ENCODE results near the gene CORO2B.

Gene CORO2B

GRCh38 chr15:68627476-68627875, 48.7 kb downstream of the CORO2B start:
- TF ChIP-seq ZNF8 (CRISPR knock-in tag; IDR thresholded peaks at IDR 0.05), result no peak
- TF ChIP-seq ESRRG (CRISPR knock-in tag; IDR thresholded peaks at IDR 0.05), result no peak
- ATAC-seq, result no peak

GRCh38 chr15:68627995-68628394, 49.2 kb downstream of the CORO2B start:
- ATAC-seq, result no peak
- no peak for TF ChIP-seq ISL1 (CRISPR knock-in tag; IDR thresholded peaks at IDR 0.05)
- no peak for TF ChIP-seq ZFP3 (CRISPR knock-in tag; IDR thresholded peaks at IDR 0.05)
- TF ChIP-seq TOX (CRISPR knock-in tag; IDR thresholded peaks at IDR 0.05; ENCODE audit: borderline replicate concordance), result no peak
- TF ChIP-seq TSHZ2 (CRISPR knock-in tag; IDR thresholded peaks at IDR 0.05), result no peak
- no peak for TF ChIP-seq RARB (CRISPR knock-in tag; IDR thresholded peaks at IDR 0.05)
- no peak for TF ChIP-seq PATZ1 (CRISPR knock-in tag; IDR thresholded peaks at IDR 0.05; ENCODE audit: borderline replicate concordance)
- TF ChIP-seq GLIS3 (CRISPR knock-in tag; IDR thresholded peaks at IDR 0.05), result no peak
- no peak for TF ChIP-seq ESRRG (CRISPR knock-in tag; IDR thresholded peaks at IDR 0.05)
- TF ChIP-seq ZC3H10 (CRISPR knock-in tag; IDR thresholded peaks at IDR 0.05), result no peak
- TF ChIP-seq PPARA (CRISPR knock-in tag; IDR thresholded peaks at IDR 0.05; ENCODE audit: borderline replicate concordance), result no peak
- no peak for TF ChIP-seq ZNF8 (CRISPR knock-in tag; IDR thresholded peaks at IDR 0.05)
- TF ChIP-seq CSRNP3 (CRISPR knock-in tag; IDR thresholded peaks at IDR 0.05), result no peak
- TF ChIP-seq ZNF565 (CRISPR knock-in tag; conservative IDR thresholded peaks at IDR 0.05; ENCODE audit: low read depth), result no peak
- TF ChIP-seq BACH2 (CRISPR knock-in tag; IDR thresholded peaks at IDR 0.05; ENCODE audit: borderline replicate concordance), result no peak
- TF ChIP-seq OSR1 (CRISPR knock-in tag; IDR thresholded peaks at IDR 0.05), result no peak
- TF ChIP-seq TCF4 (CRISPR knock-in tag; IDR thresholded peaks at IDR 0.05; ENCODE audit: borderline replicate concordance), result no peak
- TF ChIP-seq POU6F1 (CRISPR knock-in tag; IDR thresholded peaks at IDR 0.05; ENCODE audit: borderline replicate concordance, low read depth), result no peak

- ATAC-seq, result no peak
- no peak for TF ChIP-seq ZFP3 (CRISPR knock-in tag; IDR thresholded peaks at IDR 0.05)
- TF ChIP-seq ZFP30 (CRISPR knock-in tag; IDR thresholded peaks at IDR 0.05), result no peak
- TF ChIP-seq ARNTL (CRISPR knock-in tag; IDR thresholded peaks at IDR 0.05; ENCODE audit: borderline replicate concordance, low read depth), result no peak
- TF ChIP-seq ISL1 (CRISPR knock-in tag; IDR thresholded peaks at IDR 0.05), result no peak
- no peak for TF ChIP-seq PPARA (CRISPR knock-in tag; IDR thresholded peaks at IDR 0.05; ENCODE audit: borderline replicate concordance)
- no peak for TF ChIP-seq ZNF70 (CRISPR knock-in tag; IDR thresholded peaks at IDR 0.05)
- no peak for TF ChIP-seq TOX (CRISPR knock-in tag; IDR thresholded peaks at IDR 0.05; ENCODE audit: borderline replicate concordance)
- TF ChIP-seq ZNF565 (CRISPR knock-in tag; conservative IDR thresholded peaks at IDR 0.05; ENCODE audit: low read depth), result no peak
- no peak for TF ChIP-seq ESRRG (CRISPR knock-in tag; IDR thresholded peaks at IDR 0.05)
- TF ChIP-seq BACH2 (CRISPR knock-in tag; IDR thresholded peaks at IDR 0.05; ENCODE audit: borderline replicate concordance), result no peak
- no peak for TF ChIP-seq SNAI2 (CRISPR knock-in tag; IDR thresholded peaks at IDR 0.05)
- TF ChIP-seq ZC3H10 (CRISPR knock-in tag; IDR thresholded peaks at IDR 0.05), result no peak
- no peak for TF ChIP-seq ZNF8 (CRISPR knock-in tag; IDR thresholded peaks at IDR 0.05)
- no peak for TF ChIP-seq TCF4 (CRISPR knock-in tag; IDR thresholded peaks at IDR 0.05; ENCODE audit: borderline replicate concordance)
These were observed 50.9 kb downstream of the CORO2B start for GRCh38 chr15:68629519-68630210.

Measured in SK-N-SH treated with all-trans-retinoic acid at 6 μM for 48 hours (cell line).